ENCODE data around the gene EPC2. TPM values are rescaled to one million over a fixed set of nuclear protein-coding genes. Genes with fewer than 3 reads are reported as not detected.

EPC2 gene
- polyA plus RNA-seq, 1 experiment: 12.4 TPM

- H3K4me3 ChIP-seq (ENCODE audit: low read depth, low read length): no peak overlapping the region
- H3K27me3 ChIP-seq (ENCODE audit: control insufficient read depth, insufficient read depth, low read length): no peaks in the 10 kb centered on the region; the same call in 1 of the 2 replicates
- DNase-seq (ENCODE audit: low read depth): no peak
- no peaks in the 10 kb centered on the region for H3K36me3 ChIP-seq (ENCODE audit: control insufficient read depth, insufficient read depth, low read length)
- POLR2A ChIA-PET: no interaction called here
- TF ChIP-seq CTCF (IDR thresholded peaks at IDR 0.05; ENCODE audit: insufficient read depth, low read depth, low read length): no peak
- CTCF ChIA-PET: interaction anchor here (2.2 kb wide), 1 partner anchor 12 kb away, joined by 7 read pairs; no protein-coding TSS in a partner anchor
Measured at GRCh38 chr2:148813603-148814065, 169.1 kb downstream of the EPC2 start.

GRCh38 chr2:148814143-148814859 lies 169.8 kb downstream of the EPC2 start:
- DNase-seq (ENCODE audit: low read depth): peak; percentile 9
- no peak for TF ChIP-seq CTCF (IDR thresholded peaks at IDR 0.05; ENCODE audit: insufficient read depth, low read depth, low read length)
- Histone ChIP-seq H3K36me3 (ENCODE audit: control insufficient read depth, insufficient read depth, low read length) (no peaks in the 10 kb centered on the region), H3K4me3 (ENCODE audit: low read depth, low read length) (no peak overlapping the region), H3K27me3 (ENCODE audit: control insufficient read depth, insufficient read depth, low read length) (peaks cover 2% of the 10 kb centered on the region)
- ChIA-PET POLR2A (no interaction called here), CTCF (interaction anchor here (1.0 to 2.2 kb wide), 3 partner anchors 11 to 102 kb away, joined by 3 to 7 read pairs (median 3); no protein-coding TSS in a partner anchor)

GRCh38 chr2:148814860-148815419 lies 170.4 kb downstream of the EPC2 start:
- Histone ChIP-seq H3K27me3 (ENCODE audit: control insufficient read depth, insufficient read depth, low read length) (peaks cover 5% of the 10 kb centered on the region), H3K36me3 (ENCODE audit: control insufficient read depth, insufficient read depth, low read length) (no peaks in the 10 kb centered on the region), H3K4me3 (ENCODE audit: low read depth, low read length) (no peak overlapping the region)
- ChIA-PET POLR2A (no interaction called here), CTCF (interaction anchor here (1.0 to 2.2 kb wide), 3 partner anchors 11 to 101 kb away, joined by 3 to 7 read pairs (median 3); no protein-coding TSS in a partner anchor)
- DNase-seq (ENCODE audit: low read depth): no peak
- TF ChIP-seq CTCF (IDR thresholded peaks at IDR 0.05; ENCODE audit: insufficient read depth, low read depth, low read length): no peak

- DNase-seq (ENCODE audit: low read depth): no peak
- H3K36me3 ChIP-seq (ENCODE audit: control insufficient read depth, insufficient read depth, low read length): no peaks in the 10 kb centered on the region
- H3K27me3 ChIP-seq (ENCODE audit: control insufficient read depth, insufficient read depth, low read length): peaks cover 5% of the 10 kb centered on the region; the same call in 1 of the 2 replicates
- ChIA-PET POLR2A (no interaction called here), CTCF (interaction anchor here (2.2 kb wide), 1 partner anchor 9 kb away, joined by 7 read pairs; no protein-coding TSS in a partner anchor)
- no peak for TF ChIP-seq CTCF (IDR thresholded peaks at IDR 0.05; ENCODE audit: insufficient read depth, low read depth, low read length)
- H3K4me3 ChIP-seq (ENCODE audit: low read depth, low read length): no peak overlapping the region
Measured at GRCh38 chr2:148816176-148816575, 171.6 kb downstream of the EPC2 start.

GRCh38 chr2:148817210-148817708 lies 172.7 kb downstream of the EPC2 start:
- POLR2A ChIA-PET: no interaction called here
- no peaks in the 10 kb centered on the region for H3K36me3 ChIP-seq (ENCODE audit: control insufficient read depth, insufficient read depth, low read length)
- peaks cover 5% of the 10 kb centered on the region; the same call in 1 of the 2 replicates for H3K27me3 ChIP-seq (ENCODE audit: control insufficient read depth, insufficient read depth, low read length)
- peak; percentile 5 for DNase-seq (ENCODE audit: low read depth)
- CTCF ChIA-PET: interaction anchor here (1.2 kb wide), 1 partner anchor 105 kb away, joined by 3 read pairs; no protein-coding TSS in a partner anchor
- no peak for TF ChIP-seq CTCF (IDR thresholded peaks at IDR 0.05; ENCODE audit: insufficient read depth, low read depth, low read length)
- H3K4me3 ChIP-seq (ENCODE audit: low read depth, low read length): 0 out of 2 replicates have a peak overlapping the region, but pooled peaks have one; percentile 20

All from BJ (cell line).